GM18868 (cell line): ENCODE results near the gene TRABD2B.

Source experiments
- ATAC-seq: cut with Tn5 transposase; IDR thresholded peaks from one replicate; pipeline ENCODE4 v1.9.1; 2021; ENCODE audit warnings: mild to moderate bottlenecking, moderate library complexity; ENCODE audit not compliant: unreplicated experiment

Gene TRABD2B

DNA sequence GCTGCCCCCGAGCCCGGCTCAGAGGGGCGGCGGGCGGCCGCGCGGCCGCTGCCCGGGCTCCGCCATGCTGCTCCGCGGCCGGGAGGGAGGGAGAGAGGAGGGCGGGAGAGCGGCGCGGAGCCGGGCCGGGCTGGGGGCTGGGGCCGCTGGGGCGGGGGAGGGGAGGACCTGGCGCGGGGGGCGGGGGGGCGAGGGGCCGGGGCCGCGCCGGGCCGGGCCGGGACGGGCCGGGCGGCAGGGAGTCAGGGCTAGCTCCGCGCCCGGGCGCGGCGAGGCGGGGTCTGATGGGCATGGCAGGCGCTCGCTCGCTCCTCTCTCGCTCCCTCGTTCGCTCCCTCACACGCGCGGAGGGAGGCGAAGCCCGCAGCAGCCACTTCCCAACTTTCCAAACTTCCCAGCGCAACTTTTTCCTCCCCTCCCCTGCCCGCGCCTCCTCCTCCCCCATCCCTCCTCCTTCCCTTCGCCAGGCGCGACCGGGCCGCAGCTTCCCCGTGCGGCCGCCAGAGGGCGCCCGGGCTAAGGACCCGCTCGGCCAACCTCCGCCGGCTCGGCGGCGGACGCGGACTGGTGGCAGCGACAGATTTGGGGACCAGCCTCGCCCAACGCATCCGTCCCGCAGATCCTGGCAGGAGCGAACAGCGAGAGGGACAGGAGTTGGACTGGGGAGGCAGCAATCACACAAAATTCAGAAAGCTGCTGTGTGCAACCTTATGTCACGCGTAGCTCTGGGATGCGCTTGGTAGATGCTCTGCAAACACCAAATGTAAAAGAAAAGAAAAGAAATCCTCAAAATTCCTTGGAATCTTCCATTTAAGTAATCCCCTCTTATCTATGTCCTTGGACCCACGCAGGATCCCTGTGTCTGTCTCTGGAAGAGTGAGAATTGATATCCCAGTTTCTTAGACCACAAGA lies at the start of gene TRABD2B:
TRABD2B (minus strand) TSS at position 97 of the 912 bp plus-strand sequence.
- peak; percentile 93 for ATAC-seq

DNA sequence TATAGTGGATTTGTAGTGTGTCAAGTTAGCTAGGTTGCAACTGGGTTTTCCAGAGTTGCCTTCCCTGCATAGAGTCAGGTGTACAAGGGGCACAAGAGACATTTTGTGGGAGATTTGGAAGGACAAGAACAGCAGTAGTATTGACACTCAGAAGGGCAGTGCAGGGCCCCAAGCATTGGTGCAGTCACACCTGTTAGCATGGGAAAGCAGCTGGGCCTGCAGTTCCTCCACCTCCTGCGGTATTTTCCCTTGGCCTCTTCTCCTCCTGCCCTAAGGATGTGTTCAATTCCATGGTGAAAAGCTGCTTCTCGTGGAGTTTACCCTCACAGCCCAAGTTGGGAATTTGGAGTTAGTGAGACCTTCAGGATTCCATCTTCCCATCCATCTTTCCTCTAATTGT lies 47.1 kb upstream of the TRABD2B start:
- ATAC-seq, result no peak

- no peak for ATAC-seq
These were observed 46.4 kb upstream of the TRABD2B start for GRCh38 chr1:48043622-48044021.

DNA sequence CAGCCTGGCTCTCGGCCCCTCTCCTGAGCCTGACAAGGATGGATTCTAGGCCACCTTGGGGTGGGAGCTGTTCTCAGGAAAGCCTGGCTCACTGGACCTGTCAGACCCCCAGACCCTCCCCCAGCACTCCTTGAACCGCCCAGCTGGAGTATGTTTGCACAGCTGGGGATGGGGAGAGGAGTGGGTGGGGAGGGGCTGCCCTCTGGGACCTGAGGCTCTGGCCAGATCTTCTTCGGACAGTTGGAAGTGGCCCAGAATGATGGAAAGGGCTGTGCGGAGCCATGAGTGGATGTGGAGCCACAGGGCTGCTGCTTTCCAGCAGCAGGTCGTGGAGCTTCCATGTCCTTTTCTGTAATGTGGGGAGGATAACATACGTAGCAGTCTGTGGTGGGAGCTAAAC lies 43.0 kb upstream of the TRABD2B start:
- no peak for ATAC-seq

- peak; percentile 84 for ATAC-seq
These were observed 42.2 kb upstream of the TRABD2B start for GRCh38 chr1:48039088-48040054.

- no peak for ATAC-seq
These were observed 41.1 kb upstream of the TRABD2B start for GRCh38 chr1:48038270-48038767.

GRCh38 chr1:48036710-48037355 lies 39.6 kb upstream of the TRABD2B start:
- ATAC-seq, result no peak

- ATAC-seq, result no peak
These were observed 38.4 kb upstream of the TRABD2B start for GRCh38 chr1:48035371-48036141.

GRCh38 chr1:48033495-48034045 lies 36.4 kb upstream of the TRABD2B start:
- ATAC-seq, result no peak

DNA sequence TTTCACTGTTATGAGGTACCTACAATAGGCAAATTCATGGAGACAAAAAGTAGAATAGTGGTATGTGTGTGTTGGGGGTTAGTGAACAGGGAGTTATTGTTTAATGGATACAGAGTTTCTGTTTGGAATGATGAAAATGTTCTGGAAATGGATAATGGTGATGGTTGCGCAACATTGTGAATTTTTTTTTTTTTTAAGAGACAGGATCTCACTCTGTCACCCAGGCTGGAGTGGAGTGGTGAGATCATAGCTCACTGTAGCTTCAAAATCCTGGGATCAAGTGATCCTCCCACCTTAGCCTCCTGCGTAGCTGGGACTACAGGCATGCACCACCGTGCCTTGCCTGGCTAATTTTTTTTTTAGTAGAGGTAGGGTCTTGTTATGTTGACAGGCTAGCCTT lies 34.5 kb upstream of the TRABD2B start:
- ATAC-seq, result no peak

DNA sequence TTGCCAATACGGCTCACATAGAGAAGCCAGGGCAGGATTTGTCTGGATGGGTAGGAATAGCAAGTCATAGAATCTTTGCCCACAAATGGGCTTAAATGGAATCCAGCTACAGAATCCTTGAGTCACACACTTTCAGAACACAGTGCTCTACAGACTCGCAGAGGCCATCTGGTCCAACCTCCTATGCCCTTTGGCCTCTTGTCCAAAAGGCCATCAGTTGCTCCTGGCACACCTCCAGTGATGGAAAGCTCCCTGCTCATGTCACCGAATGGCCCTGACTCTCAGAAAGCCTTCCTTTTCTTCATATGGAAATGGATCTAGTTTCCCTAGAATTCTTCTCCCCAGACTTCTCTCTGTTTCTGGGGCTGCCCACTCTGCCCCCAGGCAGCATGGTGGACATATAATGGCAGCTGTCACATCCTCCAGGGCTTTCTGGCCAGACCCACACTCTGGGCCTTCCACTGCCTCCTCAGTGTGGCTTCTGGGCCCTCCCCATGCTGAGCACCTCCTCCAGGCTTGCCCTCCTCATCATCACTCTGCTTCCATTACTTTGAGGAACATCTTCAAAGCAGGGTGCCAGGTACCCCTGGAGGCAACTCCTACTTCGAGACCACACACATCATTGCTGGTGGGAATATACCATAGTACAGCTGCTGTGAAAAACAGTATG lies 33.6 kb upstream of the TRABD2B start:
- no peak for ATAC-seq

- ATAC-seq, result no peak
These were observed 33.0 kb upstream of the TRABD2B start for GRCh38 chr1:48030211-48030610.

DNA sequence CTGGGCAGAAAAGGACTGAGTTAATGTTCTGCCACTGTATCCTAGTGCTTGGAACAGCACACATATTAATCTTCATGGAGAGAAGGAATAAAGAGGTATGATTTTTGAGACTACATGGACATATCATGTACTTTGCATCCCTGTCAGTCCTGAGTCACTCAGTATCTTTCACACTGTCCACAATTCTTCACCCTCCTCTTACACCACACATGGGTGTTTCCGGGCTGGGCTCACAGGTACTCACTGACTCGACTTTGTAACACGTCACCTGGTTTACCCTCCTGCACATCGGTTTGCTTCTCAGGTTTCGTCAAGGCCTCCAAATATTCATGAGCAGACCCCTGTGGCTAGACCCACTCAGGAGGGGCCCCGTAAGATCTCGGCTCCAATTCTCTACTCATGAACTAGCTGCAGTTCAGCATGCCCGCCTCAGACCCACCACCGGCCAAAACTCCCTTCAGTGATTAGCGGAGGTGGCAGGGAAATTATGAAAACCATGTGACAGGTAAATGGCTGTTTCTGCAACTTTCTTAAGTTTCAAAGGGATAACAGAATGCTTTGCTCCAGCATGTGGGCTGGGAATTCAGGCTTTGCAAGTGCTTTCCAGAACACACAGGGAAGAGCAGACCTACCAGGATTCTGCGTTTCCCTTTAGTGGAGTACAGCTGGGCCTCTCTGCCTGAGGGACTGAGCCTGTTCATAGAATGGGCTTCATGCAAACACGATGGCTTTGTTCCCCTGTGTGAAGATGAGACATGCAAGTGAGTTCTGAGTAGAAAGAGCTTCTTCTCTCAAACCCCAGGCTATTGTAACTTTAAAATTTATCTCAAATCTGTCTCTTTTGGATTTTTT lies 31.3 kb upstream of the TRABD2B start:
- no peak for ATAC-seq

DNA sequence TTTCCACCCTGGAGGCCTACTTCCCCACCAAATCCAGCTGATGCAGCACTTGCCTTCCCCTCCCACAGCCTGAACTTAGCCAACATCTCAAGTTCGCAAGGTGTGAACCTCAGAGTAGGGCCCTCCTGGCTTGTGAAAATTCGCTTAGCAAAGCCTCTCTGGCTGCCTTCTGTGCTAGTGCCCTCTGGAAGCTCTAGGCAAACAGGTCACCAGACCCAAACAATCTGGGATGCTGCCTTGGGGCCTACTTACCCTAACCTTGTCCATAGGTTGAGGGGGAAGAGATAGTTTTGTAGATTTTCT lies 30.3 kb upstream of the TRABD2B start:
- no peak for ATAC-seq

DNA sequence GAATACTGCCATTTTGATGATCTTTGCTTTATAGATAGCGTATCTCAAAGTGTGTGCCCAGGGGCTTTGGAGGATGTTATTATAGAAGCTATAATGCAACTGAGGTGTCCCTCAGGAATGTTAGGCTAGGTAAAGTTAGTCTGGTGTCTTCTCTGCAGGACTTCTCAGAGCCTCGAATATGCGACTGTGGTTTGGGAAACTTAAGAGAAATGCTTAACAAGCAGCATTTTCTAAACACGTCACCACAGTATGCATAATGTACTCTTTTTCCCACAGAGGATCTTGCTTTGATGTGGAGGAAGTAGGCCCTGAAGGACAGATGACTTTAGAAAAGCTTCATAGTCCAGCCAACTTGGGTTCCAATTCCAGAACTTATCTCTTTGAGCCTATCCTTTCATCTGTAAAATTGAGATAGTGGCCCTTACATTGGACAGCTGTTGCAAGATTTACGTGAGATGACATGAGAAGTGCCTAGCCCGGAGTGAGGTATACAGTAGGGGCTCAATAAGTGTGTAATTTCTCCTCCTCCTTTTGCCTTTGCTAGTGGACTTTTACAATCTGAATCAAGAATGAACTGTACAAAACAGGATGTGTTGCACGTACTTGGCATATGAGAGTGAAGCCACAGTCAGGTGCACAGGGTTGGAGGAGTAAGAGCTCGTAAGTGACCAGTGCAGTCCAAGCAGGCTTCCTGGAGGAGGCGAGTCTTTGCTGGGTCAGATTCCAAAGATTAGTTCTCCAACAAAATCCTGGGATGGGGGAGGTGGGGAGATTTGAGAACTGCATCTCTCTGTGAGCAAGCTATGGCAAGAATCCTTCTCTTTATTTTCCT lies 29.7 kb upstream of the TRABD2B start:
- ATAC-seq, result no peak

- no peak for ATAC-seq
These were observed 29.1 kb upstream of the TRABD2B start for GRCh38 chr1:48026275-48026674.

DNA sequence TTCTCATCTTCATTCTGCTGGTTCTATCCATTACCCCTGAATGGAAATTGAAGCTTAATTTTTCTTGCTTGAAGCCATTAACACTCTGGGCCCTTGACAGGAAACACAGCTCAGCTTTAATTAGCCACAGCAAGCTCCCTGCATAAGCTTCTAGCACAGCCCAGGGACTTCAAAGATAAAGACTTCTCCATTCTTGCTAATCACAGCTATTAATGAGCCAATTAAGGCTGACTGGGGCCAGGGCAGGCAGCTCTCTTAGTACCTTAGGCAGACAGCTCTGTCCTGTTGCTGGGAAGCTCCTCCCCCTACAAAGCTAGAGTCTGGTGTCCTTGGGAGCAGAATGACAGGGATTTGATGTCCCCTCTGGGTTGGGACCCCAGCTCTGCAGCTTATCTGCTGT lies 27.9 kb upstream of the TRABD2B start:
- no peak for ATAC-seq

DNA sequence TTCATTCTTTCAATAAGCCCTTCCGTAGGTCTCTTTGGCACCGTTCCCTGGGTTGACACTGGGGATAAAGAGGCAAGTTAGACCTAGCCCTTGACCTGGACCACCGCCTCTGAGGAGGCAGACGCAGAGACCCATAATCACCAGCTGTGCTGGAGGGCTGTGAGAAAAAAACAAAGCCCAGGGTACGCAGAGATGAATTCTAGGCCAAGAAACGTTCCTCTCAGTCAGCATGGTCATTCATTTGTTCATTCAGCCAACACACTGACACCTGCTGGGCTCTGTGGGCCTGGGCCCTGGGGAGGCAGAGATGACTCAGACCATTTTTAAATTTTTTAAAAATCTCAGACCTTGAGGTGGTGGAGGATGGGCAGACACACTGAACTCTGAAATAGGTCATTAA lies 26.3 kb upstream of the TRABD2B start:
- no peak for ATAC-seq
